GM23338 (cell line): Measurements from ENCODE around the gene RPTOR. TPM values are rescaled to one million over a fixed set of nuclear protein-coding genes. Genes with fewer than 3 reads are reported as not detected.

Source experiments
- ATAC-seq: fragments of 200-7000 bp; cut with Tn5 transposase; 3 replicates; pipeline ENCODE4 v1.9.1; 2020
- DNase-seq: peaks from one replicate; pipeline ENCODE4 v3.0.0-alpha.2; 2015; ENCODE audit warnings: low spot score
- H2AFZ ChIP-seq: fragments of 200-600 bp; sonication (generic); 2 replicates; pipeline ENCODE4 v1.8.0; 2016; ENCODE audit warnings: antibody characterized with exemption, mild to moderate bottlenecking, moderate library complexity
- H3F3A ChIP-seq: fragments of 200-600 bp; sonication (generic); replicated peaks from 2 replicates; pipeline ENCODE4 v1.8.0; 2017; ENCODE audit warnings: antibody characterized with exemption, mixed run types, low read depth
- H3K27ac ChIP-seq: fragments of 200-600 bp; sonication (generic); 2 replicates; pipeline ENCODE4 v1.6.1; 2016; ENCODE audit warnings: low read depth
- H3K27me3 ChIP-seq: fragments of 200-600 bp; sonication (generic); 2 replicates; pipeline ENCODE4 v1.8.0; 2016; ENCODE audit warnings: mild to moderate bottlenecking, mixed run types, moderate library complexity; ENCODE audit not compliant: insufficient read depth
- H3K36me3 ChIP-seq: fragments of 200-600 bp; sonication (generic); 2 replicates; pipeline ENCODE4 v1.8.0; 2016; ENCODE audit warnings: mild to moderate bottlenecking; ENCODE audit not compliant: insufficient read depth
- H3K4me1 ChIP-seq: fragments of 200-600 bp; sonication (generic); 2 replicates; pipeline ENCODE4 v1.8.0; 2016; ENCODE audit warnings: mild to moderate bottlenecking, moderate library complexity; ENCODE audit not compliant: insufficient read depth
- H3K4me2 ChIP-seq: fragments of 200-600 bp; sonication (generic); 2 replicates; pipeline ENCODE4 v1.7.1; 2017; ENCODE audit warnings: mixed run types
- H3K4me3 ChIP-seq: fragments of 200-600 bp; sonication (generic); 2 replicates; pipeline ENCODE4 v1.6.1; 2016; ENCODE audit warnings: mixed run types
- H3K79me2 ChIP-seq: fragments of 200-600 bp; sonication (generic); replicated peaks from 2 replicates; pipeline ENCODE4 v1.8.0; 2017; ENCODE audit warnings: mild to moderate bottlenecking; ENCODE audit not compliant: insufficient read depth
- H3K9me2 ChIP-seq: fragments of 200-600 bp; sonication (generic); 2 replicates; pipeline ENCODE4 v1.8.0; 2017; ENCODE audit not compliant: insufficient read depth
- H4K20me1 ChIP-seq: fragments of 200-600 bp; sonication (generic); replicated peaks from 2 replicates; pipeline ENCODE4 v1.8.0; 2017; ENCODE audit warnings: mild to moderate bottlenecking; ENCODE audit not compliant: insufficient read depth
- H3K27ac Mint-ChIP-seq: 2 replicates; pipeline ENCODE4 v1.8.0; 2020; ENCODE audit warnings: inconsistent platforms, mild to moderate bottlenecking, moderate library complexity, mixed read lengths
- H3K27me3 Mint-ChIP-seq: 3 replicates; pipeline ENCODE4 v1.8.0; 2022; ENCODE audit warnings: low read depth, mild to moderate bottlenecking, moderate library complexity, mixed read lengths, inconsistent platforms; ENCODE audit not compliant: insufficient read depth, poor library complexity
- H3K36me3 Mint-ChIP-seq: 3 replicates; pipeline ENCODE4 v1.8.0; 2021; ENCODE audit warnings: low read depth, mild to moderate bottlenecking, inconsistent platforms, moderate library complexity, mixed read lengths
- H3K4me1 Mint-ChIP-seq: 3 replicates; pipeline ENCODE4 v1.8.0; 2020; ENCODE audit warnings: mild to moderate bottlenecking, inconsistent platforms, mixed read lengths
- H3K4me3 Mint-ChIP-seq: 3 replicates; pipeline ENCODE4 v1.8.0; 2021; ENCODE audit warnings: moderate library complexity, mild to moderate bottlenecking, inconsistent platforms, mixed read lengths
- H3K9me3 Mint-ChIP-seq: 3 replicates; pipeline ENCODE4 v1.8.0; 2020; ENCODE audit warnings: moderate library complexity, mild to moderate bottlenecking, inconsistent platforms, mixed read lengths
- CREB1 ChIP-seq: fragments of 250-450 bp; sonication (Bioruptor Pico); IDR thresholded peaks from 2 replicates; pipeline ENCODE4 v1.5.0; 2020; ENCODE audit warnings: low read depth, mild to moderate bottlenecking, moderate library complexity
- EZH2 ChIP-seq: fragments of 200-600 bp; sonication (generic); IDR thresholded peaks from one replicate; pipeline ENCODE4 v1.8.0; 2017; ENCODE audit warnings: antibody characterized with exemption, mild to moderate bottlenecking, low read depth; ENCODE audit not compliant: unreplicated experiment
- EZH2phosphoT487 ChIP-seq: fragments of 200-600 bp; sonication (generic); IDR thresholded peaks from one replicate; pipeline ENCODE4 v1.8.1; 2018; ENCODE audit warnings: antibody characterized with exemption; ENCODE audit not compliant: unreplicated experiment
- JUNB ChIP-seq: IDR thresholded peaks from one replicate; pipeline ENCODE4 v1.6.1; 2016; ENCODE audit warnings: antibody characterized with exemption; ENCODE audit not compliant: unreplicated experiment
- NANOG ChIP-seq: IDR thresholded peaks from 2 replicates; pipeline ENCODE4 v1.6.1; 2016; ENCODE audit warnings: antibody characterized with exemption, borderline replicate concordance
- POLR2AphosphoS5 ChIP-seq: IDR thresholded peaks from 2 replicates; pipeline ENCODE4 v1.6.1; 2016; ENCODE audit warnings: antibody characterized with exemption, low read depth
- ZNF114 ChIP-seq: fragments of 250-450 bp; sonication (Bioruptor Pico); IDR thresholded peaks from 2 replicates; pipeline ENCODE4 v1.5.0; 2020; ENCODE audit warnings: mild to moderate bottlenecking, moderate library complexity
- ZNF331 ChIP-seq: fragments of 250-450 bp; sonication (Bioruptor Pico); IDR thresholded peaks from 2 replicates; pipeline ENCODE4 v1.5.0; 2020; ENCODE audit warnings: low read depth, mild to moderate bottlenecking, moderate library complexity
- polyA plus RNA-seq: library from polyadenylated mRNA; unstranded; fragments of >200 nt; fragmentation: Nextera tagmentation; extraction: Ambion mirVana; gene quantifications from 2 replicates; pipeline ENCODE4 v1.2.1, GENCODE V29; 2016
- total RNA-seq: library from RNA; depleted of rRNA; stranded (reverse); fragments of >200 nt; shearing (Covaris generic); gene quantifications from 2 replicates; pipeline ENCODE4 v1.2.3, GENCODE V29; 2014
- TF ChIP-seq, protein P1 (sequence below): IDR thresholded peaks from 2 replicates; pipeline ENCODE4 v1.6.1; 2016; ENCODE audit warnings: antibody characterized with exemption
- TF ChIP-seq, protein P2 (sequence below): fragments of 250-450 bp; sonication (Bioruptor Pico); IDR thresholded peaks from 2 replicates; pipeline ENCODE4 v1.5.0; 2020; ENCODE audit warnings: mild to moderate bottlenecking, moderate library complexity

The RPTOR gene
- total and polyA plus RNA-seq, 2 experiments from 2014 or later: 9.5 to 38.0 TPM

- TF ChIP-seq NANOG: no peak
- no peak for TF ChIP-seq EZH2phosphoT487
- TF ChIP-seq CREB1 (CRISPR knock-in tag): no peak
- no peak for TF ChIP-seq ZNF331 (CRISPR knock-in tag)
- TF ChIP-seq, protein P1, sequence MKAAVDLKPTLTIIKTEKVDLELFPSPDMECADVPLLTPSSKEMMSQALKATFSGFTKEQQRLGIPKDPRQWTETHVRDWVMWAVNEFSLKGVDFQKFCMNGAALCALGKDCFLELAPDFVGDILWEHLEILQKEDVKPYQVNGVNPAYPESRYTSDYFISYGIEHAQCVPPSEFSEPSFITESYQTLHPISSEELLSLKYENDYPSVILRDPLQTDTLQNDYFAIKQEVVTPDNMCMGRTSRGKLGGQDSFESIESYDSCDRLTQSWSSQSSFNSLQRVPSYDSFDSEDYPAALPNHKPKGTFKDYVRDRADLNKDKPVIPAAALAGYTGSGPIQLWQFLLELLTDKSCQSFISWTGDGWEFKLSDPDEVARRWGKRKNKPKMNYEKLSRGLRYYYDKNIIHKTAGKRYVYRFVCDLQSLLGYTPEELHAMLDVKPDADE: no peak
- TF ChIP-seq, protein P2, sequence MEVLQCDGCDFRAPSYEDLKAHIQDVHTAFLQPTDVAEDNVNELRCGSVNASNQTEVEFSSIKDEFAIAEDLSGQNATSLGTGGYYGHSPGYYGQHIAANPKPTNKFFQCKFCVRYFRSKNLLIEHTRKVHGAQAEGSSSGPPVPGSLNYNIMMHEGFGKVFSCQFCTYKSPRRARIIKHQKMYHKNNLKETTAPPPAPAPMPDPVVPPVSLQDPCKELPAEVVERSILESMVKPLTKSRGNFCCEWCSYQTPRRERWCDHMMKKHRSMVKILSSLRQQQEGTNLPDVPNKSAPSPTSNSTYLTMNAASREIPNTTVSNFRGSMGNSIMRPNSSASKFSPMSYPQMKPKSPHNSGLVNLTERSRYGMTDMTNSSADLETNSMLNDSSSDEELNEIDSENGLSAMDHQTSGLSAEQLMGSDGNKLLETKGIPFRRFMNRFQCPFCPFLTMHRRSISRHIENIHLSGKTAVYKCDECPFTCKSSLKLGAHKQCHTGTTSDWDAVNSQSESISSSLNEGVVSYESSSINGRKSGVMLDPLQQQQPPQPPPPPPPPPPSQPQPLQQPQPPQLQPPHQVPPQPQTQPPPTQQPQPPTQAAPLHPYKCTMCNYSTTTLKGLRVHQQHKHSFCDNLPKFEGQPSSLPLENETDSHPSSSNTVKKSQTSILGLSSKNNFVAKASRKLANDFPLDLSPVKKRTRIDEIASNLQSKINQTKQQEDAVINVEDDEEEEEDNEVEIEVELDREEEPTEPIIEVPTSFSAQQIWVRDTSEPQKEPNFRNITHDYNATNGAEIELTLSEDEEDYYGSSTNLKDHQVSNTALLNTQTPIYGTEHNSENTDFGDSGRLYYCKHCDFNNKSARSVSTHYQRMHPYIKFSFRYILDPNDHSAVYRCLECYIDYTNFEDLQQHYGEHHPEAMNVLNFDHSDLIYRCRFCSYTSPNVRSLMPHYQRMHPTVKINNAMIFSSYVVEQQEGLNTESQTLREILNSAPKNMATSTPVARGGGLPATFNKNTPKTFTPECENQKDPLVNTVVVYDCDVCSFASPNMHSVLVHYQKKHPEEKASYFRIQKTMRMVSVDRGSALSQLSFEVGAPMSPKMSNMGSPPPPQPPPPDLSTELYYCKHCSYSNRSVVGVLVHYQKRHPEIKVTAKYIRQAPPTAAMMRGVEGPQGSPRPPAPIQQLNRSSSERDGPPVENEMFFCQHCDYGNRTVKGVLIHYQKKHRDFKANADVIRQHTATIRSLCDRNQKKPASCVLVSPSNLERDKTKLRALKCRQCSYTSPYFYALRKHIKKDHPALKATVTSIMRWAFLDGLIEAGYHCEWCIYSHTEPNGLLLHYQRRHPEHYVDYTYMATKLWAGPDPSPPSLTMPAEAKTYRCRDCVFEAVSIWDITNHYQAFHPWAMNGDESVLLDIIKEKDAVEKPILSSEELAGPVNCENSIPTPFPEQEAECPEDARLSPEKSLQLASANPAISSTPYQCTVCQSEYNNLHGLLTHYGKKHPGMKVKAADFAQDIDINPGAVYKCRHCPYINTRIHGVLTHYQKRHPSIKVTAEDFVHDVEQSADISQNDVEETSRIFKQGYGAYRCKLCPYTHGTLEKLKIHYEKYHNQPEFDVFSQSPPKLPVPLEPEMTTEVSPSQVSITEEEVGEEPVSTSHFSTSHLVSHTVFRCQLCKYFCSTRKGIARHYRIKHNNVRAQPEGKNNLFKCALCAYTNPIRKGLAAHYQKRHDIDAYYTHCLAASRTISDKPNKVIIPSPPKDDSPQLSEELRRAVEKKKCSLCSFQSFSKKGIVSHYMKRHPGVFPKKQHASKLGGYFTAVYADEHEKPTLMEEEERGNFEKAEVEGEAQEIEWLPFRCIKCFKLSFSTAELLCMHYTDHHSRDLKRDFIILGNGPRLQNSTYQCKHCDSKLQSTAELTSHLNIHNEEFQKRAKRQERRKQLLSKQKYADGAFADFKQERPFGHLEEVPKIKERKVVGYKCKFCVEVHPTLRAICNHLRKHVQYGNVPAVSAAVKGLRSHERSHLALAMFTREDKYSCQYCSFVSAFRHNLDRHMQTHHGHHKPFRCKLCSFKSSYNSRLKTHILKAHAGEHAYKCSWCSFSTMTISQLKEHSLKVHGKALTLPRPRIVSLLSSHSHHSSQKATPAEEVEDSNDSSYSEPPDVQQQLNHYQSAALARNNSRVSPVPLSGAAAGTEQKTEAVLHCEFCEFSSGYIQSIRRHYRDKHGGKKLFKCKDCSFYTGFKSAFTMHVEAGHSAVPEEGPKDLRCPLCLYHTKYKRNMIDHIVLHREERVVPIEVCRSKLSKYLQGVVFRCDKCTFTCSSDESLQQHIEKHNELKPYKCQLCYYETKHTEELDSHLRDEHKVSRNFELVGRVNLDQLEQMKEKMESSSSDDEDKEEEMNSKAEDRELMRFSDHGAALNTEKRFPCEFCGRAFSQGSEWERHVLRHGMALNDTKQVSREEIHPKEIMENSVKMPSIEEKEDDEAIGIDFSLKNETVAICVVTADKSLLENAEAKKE (CRISPR knock-in tag): no peak
- TF ChIP-seq JUNB: no peak
Measured at GRCh38 chr17:80663781-80664206, 119.2 kb downstream of the RPTOR start (continued).

GRCh38 chr17:80664217-80664790 is 119.7 kb downstream of the RPTOR start:
- H3K79me2 ChIP-seq: peaks cover 78% of the 10 kb centered on the region
- no peaks in the 10 kb centered on the region for H3K27me3 ChIP-seq
- H3K27ac ChIP-seq: no peak overlapping the region
- Mint-ChIP-seq H3K36me3 (no peaks in the 10 kb centered on the region), H3K4me3 (peak overlapping the region; percentile 48), H3K4me1 (peaks cover 58% of the 10 kb centered on the region), H3K27me3 (peaks cover 8% of the 10 kb centered on the region), H3K9me3 (no peaks in the 10 kb centered on the region; the same call in 2 of the 3 replicates), H3K27ac (peak overlapping the region; percentile 13; the same call in 1 of the 2 replicates)
- no peak overlapping the region for H3K4me3 ChIP-seq
- DNase-seq: no peak
- H3K4me2 ChIP-seq: peak overlapping the region; percentile 48
- H3K4me1 ChIP-seq: peaks cover 19% of the 10 kb centered on the region
- H3K9me2 ChIP-seq: no peaks in the 10 kb centered on the region
- H3K36me3 ChIP-seq: no peaks in the 10 kb centered on the region
- no peak overlapping the region for H2AFZ ChIP-seq
- ATAC-seq: peak; percentile 20
- no peaks in the 10 kb centered on the region for H3F3A ChIP-seq
- peaks cover 11% of the 10 kb centered on the region for H4K20me1 ChIP-seq
- TF ChIP-seq EZH2: no peak
- TF ChIP-seq POLR2AphosphoS5: no peak
- no peak for TF ChIP-seq NANOG
- no peak for TF ChIP-seq ZNF114 (CRISPR knock-in tag)
